ENCODE results near the gene ERGIC1.

The ERGIC1 gene

GRCh38 chr5:172902497-172903472, 68.7 kb downstream of the ERGIC1 start:
- DNase-seq (ENCODE audit: low read depth): no peak

GRCh38 chr5:172903790-172904189, 69.7 kb downstream of the ERGIC1 start:
- DNase-seq (ENCODE audit: low read depth): no peak

GRCh38 chr5:172904312-172904642, 70.2 kb downstream of the ERGIC1 start:
- DNase-seq (ENCODE audit: low read depth): no peak

GRCh38 chr5:172904643-172905345, 70.7 kb downstream of the ERGIC1 start:
- no peak for DNase-seq (ENCODE audit: low read depth)

- no peak for DNase-seq (ENCODE audit: low read depth)
Measured at GRCh38 chr5:172905346-172906140, 71.5 kb downstream of the ERGIC1 start.

GRCh38 chr5:172906436-172906835, 72.4 kb downstream of the ERGIC1 start:
- DNase-seq (ENCODE audit: low read depth): no peak

GRCh38 chr5:172906888-172907287, 72.8 kb downstream of the ERGIC1 start:
- DNase-seq (ENCODE audit: low read depth): no peak

GRCh38 chr5:172907657-172908056, 73.6 kb downstream of the ERGIC1 start:
- DNase-seq (ENCODE audit: low read depth): no peak

GRCh38 chr5:172908662-172909061, 74.6 kb downstream of the ERGIC1 start:
- no peak for DNase-seq (ENCODE audit: low read depth)

GRCh38 chr5:172909931-172910502, 76.0 kb downstream of the ERGIC1 start:
- no peak for DNase-seq (ENCODE audit: low read depth)

- DNase-seq (ENCODE audit: low read depth): no peak
Measured at GRCh38 chr5:172910828-172911627, 77.0 kb downstream of the ERGIC1 start.

- DNase-seq (ENCODE audit: low read depth): no peak
Measured at GRCh38 chr5:172911628-172911880, 77.5 kb downstream of the ERGIC1 start.

- DNase-seq (ENCODE audit: low read depth): no peak
Measured at GRCh38 chr5:172911976-172912375, 77.9 kb downstream of the ERGIC1 start.

- DNase-seq (ENCODE audit: low read depth): no peak
Measured at GRCh38 chr5:172913117-172913850, 79.2 kb downstream of the ERGIC1 start.

GRCh38 chr5:172915514-172915913, 81.5 kb downstream of the ERGIC1 start:
- no peak for DNase-seq (ENCODE audit: low read depth)

- no peak for DNase-seq (ENCODE audit: low read depth)
Measured at GRCh38 chr5:172918421-172919371, 84.6 kb downstream of the ERGIC1 start.

- DNase-seq (ENCODE audit: low read depth): no peak
Measured at GRCh38 chr5:172919525-172920446, 85.7 kb downstream of the ERGIC1 start.

- DNase-seq (ENCODE audit: low read depth): no peak
Measured at GRCh38 chr5:172920447-172920849, 86.4 kb downstream of the ERGIC1 start.

GRCh38 chr5:172920995-172921394, 86.9 kb downstream of the ERGIC1 start:
- DNase-seq (ENCODE audit: low read depth): no peak
